Keratinocyte (primary cell): ENCODE results near the gene NUDT3. TPM values are rescaled to one million over a fixed set of nuclear protein-coding genes. Genes with fewer than 3 reads are reported as not detected.

Source experiments
- DNase-seq: peaks from one replicate; pipeline ENCODE4 v3.0.0-alpha.2; 2011; ENCODE audit warnings: low read depth, missing footprints, low spot score
- FAIRE-seq: peaks from 2 replicates; lab custom pipeline; 2011; peaks lifted over from hg19 to GRCh38; lab: Jason Lieb, UNC
- H2AFZ ChIP-seq: 2 replicates; pipeline ENCODE4 v1.6.0; 2012; ENCODE audit warnings: low read length, control low read depth, inconsistent platforms; ENCODE audit not compliant: control insufficient read depth
- H3K27ac ChIP-seq: 2 replicates; pipeline ENCODE4 v1.5.1; 2011; ENCODE audit warnings: low read length; ENCODE audit not compliant: control insufficient read depth, insufficient read depth
- H3K27me3 ChIP-seq: 3 replicates; pipeline ENCODE4 v1.6.0; 2011; ENCODE audit warnings: low read length; ENCODE audit not compliant: control insufficient read depth, insufficient read depth; ENCODE audit errors: extremely low read depth
- H3K36me3 ChIP-seq, 2 experiments: 2 replicates in 1 of 2; 3 replicates in 1 of 2; pipeline ENCODE4 v1.5.1; 2011; ENCODE audit warnings: low read length in 2 of 2, mild to moderate bottlenecking in 1 of 2; ENCODE audit not compliant: control insufficient read depth in 2 of 2, insufficient read depth in 2 of 2; ENCODE audit errors: extremely low read depth in 1 of 2
- H3K4me1 ChIP-seq: 3 replicates; pipeline ENCODE4 v1.5.1; 2011; ENCODE audit warnings: low read length; ENCODE audit not compliant: control insufficient read depth, insufficient read depth; ENCODE audit errors: extremely low read depth
- H3K4me2 ChIP-seq: 3 replicates; pipeline ENCODE4 v1.6.0; 2011; ENCODE audit warnings: low read depth, low read length; ENCODE audit not compliant: control insufficient read depth, insufficient read depth; ENCODE audit errors: extremely low read depth
- H3K4me3 ChIP-seq, 3 experiments: fragments of 200-600 bp in 1 of 3; sonication (generic) in 1 of 3; 2 replicates in 2 of 3; 3 replicates in 1 of 3; pipeline ENCODE4 v1.5.1; 2011 to 2016; ENCODE audit warnings: low read length in 3 of 3, mild to moderate bottlenecking in 3 of 3, control low read depth in 2 of 3, inconsistent platforms in 1 of 3, low read depth in 1 of 3, mixed read lengths in 1 of 3, mixed run types in 1 of 3, moderate library complexity in 1 of 3; ENCODE audit not compliant: control insufficient read depth in 2 of 3, insufficient read depth in 2 of 3; ENCODE audit errors: extremely low read depth in 1 of 3
- H3K79me2 ChIP-seq: 2 replicates; pipeline ENCODE4 v1.6.0; 2012; ENCODE audit warnings: low read length; ENCODE audit not compliant: control insufficient read depth, insufficient read depth
- H3K9ac ChIP-seq: 3 replicates; pipeline ENCODE4 v1.6.0; 2011; ENCODE audit warnings: low read length; ENCODE audit not compliant: control insufficient read depth, insufficient read depth; ENCODE audit errors: extremely low read depth
- H3K9me1 ChIP-seq: 3 replicates; pipeline ENCODE4 v1.6.0; 2011; ENCODE audit warnings: low read length; ENCODE audit not compliant: control insufficient read depth, insufficient read depth; ENCODE audit errors: extremely low read depth
- H3K9me3 ChIP-seq: 2 replicates; pipeline ENCODE4 v1.5.1; 2012; ENCODE audit warnings: low read depth, low read length; ENCODE audit not compliant: control insufficient read depth
- H4K20me1 ChIP-seq: 3 replicates; pipeline ENCODE4 v1.6.0; 2011; ENCODE audit warnings: low read length; ENCODE audit not compliant: control insufficient read depth, insufficient read depth; ENCODE audit errors: extremely low read depth
- EZH2 ChIP-seq: IDR thresholded peaks from one replicate; pipeline ENCODE4 v1.6.1; 2012; ENCODE audit warnings: inconsistent platforms, mild to moderate bottlenecking, low read length, moderate library complexity
- dilution Hi-C: fragments of 300-500 bp; cut with MboI; formaldehyde crosslinking; loops from one replicate; pipeline ENCODE4 v1.7.0; 2020; ENCODE audit warnings: low sequenced_read_pairs; ENCODE audit not compliant: extremely low pct_ligation_motif_present
- polyA plus RNA-seq, 5 experiments: library from polyadenylated mRNA; depleted of rRNA in 3 of 5; stranded (reverse) in 3 of 5; stranded (forward) in 1 of 5; unstranded in 1 of 5; fragments of >200 nt; gene quantifications; 1 replicate in 1 of 5; 2 replicates in 3 of 5; 3 replicates in 1 of 5; pipeline versions ENCODE4 v1.2.1 to v1.2.3, GENCODE V29; 2011 to 2012; ENCODE audit warnings: missing spikeins in 2 of 5, low read depth in 1 of 5, low replicate concordance in 1 of 5
- TF ChIP-seq, protein P1 (sequence below), 3 experiments: IDR thresholded peaks in 1 of 3; conservative IDR thresholded peaks in 1 of 3; optimal IDR thresholded peaks in 1 of 3; 2 replicates in 2 of 3; 3 replicates in 1 of 3; pipeline versions ENCODE3 to v1.5.1; 2011; ENCODE audit warnings: low read length in 3 of 3, mild to moderate bottlenecking in 3 of 3, moderate library complexity in 2 of 3, control low read depth in 1 of 3, inconsistent platforms in 1 of 3; ENCODE audit not compliant: insufficient read depth in 2 of 3; ENCODE audit errors: extremely low read depth in 1 of 3

Gene NUDT3
- polyA plus RNA-seq, 1 donor (not counting 4 experiments of a cell fraction or from before 2014, with no cell fraction given) = 16.5 TPM

DNA sequence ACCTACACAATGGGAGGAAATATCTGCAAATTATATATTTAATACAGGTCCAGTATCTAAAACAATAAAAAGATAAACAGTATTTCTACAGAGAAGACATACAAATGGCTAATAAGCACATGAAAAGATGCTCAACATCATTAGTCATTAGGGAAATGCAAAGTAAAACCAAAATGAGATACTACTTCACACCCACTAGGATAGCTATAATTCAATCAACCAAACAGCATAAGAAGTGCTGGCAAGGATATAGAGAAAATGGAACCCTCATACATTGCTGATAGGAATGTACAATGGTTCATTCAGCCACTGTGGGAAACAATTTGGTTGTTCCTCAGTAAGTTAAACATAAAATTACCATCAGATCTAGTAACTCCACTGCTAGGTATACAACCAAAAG, 48.7 kb downstream of the NUDT3 start:
- no peak for DNase-seq
- dilution Hi-C loops = no loop called here
- Histone ChIP-seq H3K79me2 (peaks cover 35% of the 10 kb centered on the region), H3K4me3 (no peak overlapping the region), H2AFZ (no peak overlapping the region), H3K27ac (no peak overlapping the region), H3K36me3 (peaks cover 0 to 4% of the 10 kb centered on the region in 2 experiments), H3K9me3 (no peaks in the 10 kb centered on the region), H4K20me1 (peaks cover 10% of the 10 kb centered on the region), H3K4me1 (no peaks in the 10 kb centered on the region), H3K27me3 (no peaks in the 10 kb centered on the region), H3K9me1 (peaks cover 3% of the 10 kb centered on the region), H3K9ac (no peak overlapping the region), H3K4me2 (no peak overlapping the region)
- TF ChIP-seq, protein P1, sequence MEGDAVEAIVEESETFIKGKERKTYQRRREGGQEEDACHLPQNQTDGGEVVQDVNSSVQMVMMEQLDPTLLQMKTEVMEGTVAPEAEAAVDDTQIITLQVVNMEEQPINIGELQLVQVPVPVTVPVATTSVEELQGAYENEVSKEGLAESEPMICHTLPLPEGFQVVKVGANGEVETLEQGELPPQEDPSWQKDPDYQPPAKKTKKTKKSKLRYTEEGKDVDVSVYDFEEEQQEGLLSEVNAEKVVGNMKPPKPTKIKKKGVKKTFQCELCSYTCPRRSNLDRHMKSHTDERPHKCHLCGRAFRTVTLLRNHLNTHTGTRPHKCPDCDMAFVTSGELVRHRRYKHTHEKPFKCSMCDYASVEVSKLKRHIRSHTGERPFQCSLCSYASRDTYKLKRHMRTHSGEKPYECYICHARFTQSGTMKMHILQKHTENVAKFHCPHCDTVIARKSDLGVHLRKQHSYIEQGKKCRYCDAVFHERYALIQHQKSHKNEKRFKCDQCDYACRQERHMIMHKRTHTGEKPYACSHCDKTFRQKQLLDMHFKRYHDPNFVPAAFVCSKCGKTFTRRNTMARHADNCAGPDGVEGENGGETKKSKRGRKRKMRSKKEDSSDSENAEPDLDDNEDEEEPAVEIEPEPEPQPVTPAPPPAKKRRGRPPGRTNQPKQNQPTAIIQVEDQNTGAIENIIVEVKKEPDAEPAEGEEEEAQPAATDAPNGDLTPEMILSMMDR (optimal IDR thresholded peaks at IDR 0.05 in 1 of 3, IDR thresholded peaks at IDR 0.05 in 1 of 3, conservative IDR thresholded peaks at IDR 0.05 in 1 of 3; ENCODE audit: extremely low read depth in 1 of 3, insufficient read depth in 2 of 3, low read length in 3 of 3) = no peak
- no peak for TF ChIP-seq EZH2
- FAIRE-seq = no peak

DNA sequence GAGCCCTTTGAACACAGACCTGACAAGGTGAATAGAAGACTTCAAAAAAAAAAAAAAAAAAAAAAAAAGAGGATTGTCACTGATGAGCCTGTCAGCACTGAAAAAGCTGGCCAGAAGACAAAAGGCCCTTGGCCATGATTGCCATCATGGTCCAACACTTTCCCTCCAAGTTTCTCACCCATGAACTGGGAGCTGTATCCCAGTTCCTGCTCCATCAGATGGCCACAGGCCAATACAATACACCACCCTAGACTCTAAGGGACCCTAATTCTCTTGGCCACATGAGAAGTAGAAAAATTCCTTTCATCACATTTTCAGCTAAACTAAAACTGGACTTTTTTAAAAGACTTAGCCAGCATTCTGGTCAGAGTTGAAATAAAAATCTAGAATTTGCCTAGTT, 50.2 kb downstream of the NUDT3 start:
- FAIRE-seq (no peak), DNase-seq (no peak)
- Histone ChIP-seq H3K27ac (no peak overlapping the region), H3K9me3 (no peaks in the 10 kb centered on the region), H3K9me1 (peaks cover 3% of the 10 kb centered on the region), H3K27me3 (no peaks in the 10 kb centered on the region), H3K9ac (no peak overlapping the region), H3K4me2 (no peak overlapping the region), H4K20me1 (peaks cover 10% of the 10 kb centered on the region), H3K36me3 (peaks cover 0 to 4% of the 10 kb centered on the region in 2 experiments), H2AFZ (no peak overlapping the region), H3K4me1 (peaks cover 6% of the 10 kb centered on the region), H3K79me2 (peaks cover 41% of the 10 kb centered on the region), H3K4me3 (no peak overlapping the region)
- no peak for TF ChIP-seq EZH2
- TF ChIP-seq, protein P1 (optimal IDR thresholded peaks at IDR 0.05 in 1 of 3, IDR thresholded peaks at IDR 0.05 in 1 of 3, conservative IDR thresholded peaks at IDR 0.05 in 1 of 3; ENCODE audit: extremely low read depth in 1 of 3, insufficient read depth in 2 of 3, low read length in 3 of 3) = no peak
- dilution Hi-C loops = no loop called here
